H1 (cell line): ENCODE measurements around the gene FMNL1. TPM values are rescaled to one million over a fixed set of nuclear protein-coding genes. Genes with fewer than 3 reads are reported as not detected.

Source experiments
- CTCF ChIA-PET: fragments of 300-600 bp; sonication (Branson Sonifier 250); formaldehyde crosslinking; loops from one replicate; lab custom pipeline; 2021; ENCODE audit not compliant: partially characterized antibody; lab: Charles Lee
- POLR2A ChIA-PET: fragments of 300-600 bp; sonication (Branson Sonifier 250); formaldehyde crosslinking; loops from one replicate; lab custom pipeline; 2021; ENCODE audit warnings: inconsistent platforms; ENCODE audit not compliant: partially characterized antibody; lab: Charles Lee
- DNase-seq, 2 experiments: peaks; one replicate each; pipeline versions ENCODE4 v3.0.0 to v3.0.0-alpha.2; 2010 to 2022; ENCODE audit warnings: low spot score in 2 of 2, low read depth in 1 of 2, mixed read lengths in 1 of 2
- FAIRE-seq: peaks from 2 replicates; lab custom pipeline; 2011; peaks lifted over from hg19 to GRCh38; lab: Jason Lieb, UNC
- H2AFZ ChIP-seq: 2 replicates; pipeline ENCODE4 v1.8.1; 2012; ENCODE audit warnings: low read length, inconsistent platforms
- H2AK5ac ChIP-seq: 2 replicates; pipeline ENCODE4 v1.6.1; 2013; ENCODE audit warnings: low read depth, low read length
- H2BK120ac ChIP-seq: replicated peaks from 2 replicates; pipeline ENCODE3; 2013; ENCODE audit warnings: low read depth, low read length, inconsistent platforms
- H2BK12ac ChIP-seq: 2 replicates; pipeline ENCODE4 v1.6.1; 2013; ENCODE audit warnings: low read depth, low read length
- H2BK15ac ChIP-seq: 2 replicates; pipeline ENCODE4 v1.6.1; 2013; ENCODE audit warnings: low read length
- H2BK20ac ChIP-seq: 2 replicates; pipeline ENCODE4 v1.6.1; 2013; ENCODE audit warnings: low read length
- H2BK5ac ChIP-seq: 2 replicates; pipeline ENCODE4 v1.6.1; 2013; ENCODE audit warnings: low read depth, low read length
- H3K14ac ChIP-seq: 2 replicates; pipeline ENCODE4 v1.6.1; 2013; ENCODE audit warnings: inconsistent platforms; ENCODE audit not compliant: insufficient read length
- H3K18ac ChIP-seq: 2 replicates; pipeline ENCODE4 v1.6.1; 2013; ENCODE audit warnings: low read length; ENCODE audit errors: extremely low read depth
- H3K23ac ChIP-seq: 2 replicates; pipeline ENCODE4 v1.6.1; 2013; ENCODE audit warnings: inconsistent platforms; ENCODE audit not compliant: insufficient read length
- H3K23me2 ChIP-seq: 2 replicates; pipeline ENCODE4 v1.6.1; 2013; ENCODE audit warnings: low read depth, low read length
- H3K27ac ChIP-seq: 2 replicates; pipeline ENCODE4 v1.6.1; 2011; ENCODE audit warnings: low read depth, low read length, inconsistent platforms
- H3K27me3 ChIP-seq, 4 experiments: replicated peaks in 1 of 4; 1 replicate in 1 of 4; 2 replicates in 3 of 4; pipeline versions ENCODE4 v1.6.1 to v1.8.1; 2011 to 2013; ENCODE audit warnings: low read length in 3 of 4, mild to moderate bottlenecking in 3 of 4, inconsistent platforms in 2 of 4, mixed read lengths in 2 of 4, moderate library complexity in 1 of 4; ENCODE audit not compliant: control insufficient read depth in 3 of 4, insufficient read depth in 3 of 4; ENCODE audit errors: extremely low read depth in 1 of 4
- H3K36me3 ChIP-seq, 4 experiments: 2 replicates each; pipeline versions ENCODE4 v1.6.1 to v1.8.1; 2011 to 2013; ENCODE audit warnings: mild to moderate bottlenecking in 4 of 4, low read length in 3 of 4, moderate library complexity in 2 of 4, control low read depth in 1 of 4, inconsistent platforms in 1 of 4; ENCODE audit not compliant: insufficient read depth in 4 of 4, control insufficient read depth in 2 of 4
- H3K4ac ChIP-seq: replicated peaks from 2 replicates; pipeline ENCODE3; 2013; ENCODE audit warnings: low read length, low read depth, mixed read lengths, inconsistent platforms; ENCODE audit not compliant: insufficient read length
- H3K4me1 ChIP-seq, 4 experiments: replicated peaks in 1 of 4; 1 replicate in 1 of 4; 2 replicates in 3 of 4; pipeline versions ENCODE4 v1.6.1 to v1.8.1; 2011 to 2013; ENCODE audit warnings: low read length in 3 of 4, inconsistent platforms in 2 of 4, mixed read lengths in 1 of 4; ENCODE audit not compliant: insufficient read depth in 4 of 4, control insufficient read depth in 3 of 4
- H3K4me2 ChIP-seq, 2 experiments: 2 replicates each; pipeline versions ENCODE4 v1.6.1 to v1.8.1; 2011 to 2013; ENCODE audit warnings: low read depth in 2 of 2, low read length in 2 of 2, control low read depth in 1 of 2, inconsistent platforms in 1 of 2, mild to moderate bottlenecking in 1 of 2; ENCODE audit not compliant: insufficient read depth in 1 of 2
- H3K4me3 ChIP-seq, 4 experiments: fragments of 200-600, 300-600 bp in 1 of 4; sonication (generic), shearing (Covaris generic), sonication (Bioruptor Twin) in 1 of 4; 2 replicates each; pipeline versions ENCODE4 v1.5.1 to v1.8.1; 2011 to 2016; ENCODE audit warnings: low read length in 4 of 4, low read depth in 3 of 4, control low read depth in 2 of 4, inconsistent platforms in 2 of 4, mild to moderate bottlenecking in 2 of 4, mixed read lengths in 1 of 4, moderate library complexity in 1 of 4; ENCODE audit not compliant: insufficient read depth in 2 of 4; ENCODE audit errors: extremely low read depth in 1 of 4
- H3K56ac ChIP-seq: replicated peaks from 2 replicates; pipeline ENCODE3; 2013; ENCODE audit warnings: low read depth, mild to moderate bottlenecking, mixed read lengths, low read length, inconsistent platforms; ENCODE audit not compliant: insufficient read length
- H3K79me1 ChIP-seq: 2 replicates; pipeline ENCODE4 v1.6.1; 2013; ENCODE audit warnings: low read depth, low read length, control low read depth
- H3K79me2 ChIP-seq, 2 experiments: 2 replicates each; pipeline versions ENCODE4 v1.6.1 to v1.8.1; 2012 to 2013; ENCODE audit warnings: low read length in 2 of 2, mild to moderate bottlenecking in 2 of 2, inconsistent platforms in 1 of 2; ENCODE audit not compliant: insufficient read depth in 2 of 2, control insufficient read depth in 1 of 2
- H3K9ac ChIP-seq, 4 experiments: replicated peaks in 1 of 4; 1 replicate in 1 of 4; 2 replicates in 3 of 4; pipeline versions ENCODE4 v1.6.1 to v1.8.1; 2011 to 2013; ENCODE audit warnings: low read depth in 3 of 4, low read length in 3 of 4, control low read depth in 2 of 4, mild to moderate bottlenecking in 2 of 4, moderate library complexity in 2 of 4, inconsistent platforms in 1 of 4; ENCODE audit errors: extremely low read depth in 1 of 4
- H3K9me3 ChIP-seq, 2 experiments: 2 replicates each; pipeline versions ENCODE4 v1.6.1 to v1.8.1; 2012 to 2013; ENCODE audit warnings: mild to moderate bottlenecking in 2 of 2, moderate library complexity in 2 of 2, control low read depth in 1 of 2, inconsistent platforms in 1 of 2, low read depth in 1 of 2, low read length in 1 of 2, mixed read lengths in 1 of 2; ENCODE audit not compliant: insufficient read depth in 2 of 2
- H4K20me1 ChIP-seq, 2 experiments: replicated peaks in 1 of 2; 2 replicates each; pipeline versions ENCODE3 to v1.8.1; 2011 to 2013; ENCODE audit warnings: inconsistent platforms in 2 of 2, low read length in 2 of 2, mild to moderate bottlenecking in 1 of 2; ENCODE audit not compliant: insufficient read depth in 2 of 2, control insufficient read depth in 1 of 2
- H4K5ac ChIP-seq: 2 replicates; pipeline ENCODE4 v1.6.1; 2013; ENCODE audit warnings: low read length, low read depth, mixed read lengths, inconsistent platforms; ENCODE audit not compliant: insufficient read length
- H4K8ac ChIP-seq: 2 replicates; pipeline ENCODE4 v1.8.0; 2013; ENCODE audit warnings: mild to moderate bottlenecking, moderate library complexity, low read length, inconsistent platforms; ENCODE audit not compliant: insufficient read depth; ENCODE audit errors: extremely low read depth
- H4K91ac ChIP-seq: replicated peaks from 2 replicates; pipeline ENCODE3; 2013; ENCODE audit warnings: low read length, mixed read lengths, inconsistent platforms; ENCODE audit not compliant: insufficient read length
- ATF3 ChIP-seq: IDR thresholded peaks from 2 replicates; pipeline ENCODE4 v1.6.1; 2011; ENCODE audit warnings: low read depth, mild to moderate bottlenecking, low read length; ENCODE audit not compliant: insufficient read depth
- E2F6 ChIP-seq: IDR thresholded peaks from 2 replicates; pipeline ENCODE4 v1.6.1; 2012; ENCODE audit warnings: inconsistent platforms
- EP300 ChIP-seq, 2 experiments: IDR thresholded peaks; 1 replicate in 1 of 2; 2 replicates in 1 of 2; pipeline ENCODE4 v1.6.1; 2011 to 2012; ENCODE audit warnings: low read depth in 2 of 2, low read length in 2 of 2, mild to moderate bottlenecking in 2 of 2, borderline replicate concordance in 1 of 2, inconsistent platforms in 1 of 2, moderate library complexity in 1 of 2
- POLR2A ChIP-seq, 2 experiments: IDR thresholded peaks; 1 replicate in 1 of 2; 2 replicates in 1 of 2; pipeline ENCODE4 v1.6.1; 2011; ENCODE audit warnings: low read depth in 2 of 2, low read length in 2 of 2, mild to moderate bottlenecking in 2 of 2; ENCODE audit errors: control extremely low read depth in 1 of 2
- POLR2AphosphoS5 ChIP-seq: IDR thresholded peaks from 2 replicates; pipeline ENCODE4 v1.6.1; 2011; ENCODE audit warnings: low read depth, low read length
- SIN3A ChIP-seq, 2 experiments: IDR thresholded peaks in 1 of 2; conservative IDR thresholded peaks in 1 of 2; 2 replicates each; pipeline ENCODE4 v1.6.1; 2011 to 2012; ENCODE audit warnings: low read length in 2 of 2, improper control_type of control experiment in 1 of 2, low read depth in 1 of 2, mild to moderate bottlenecking in 1 of 2
- SRF ChIP-seq: IDR thresholded peaks from 2 replicates; pipeline ENCODE4 v1.6.1; 2011; ENCODE audit warnings: mild to moderate bottlenecking, low read depth, low read length, moderate library complexity
- TAF1 ChIP-seq: IDR thresholded peaks from 2 replicates; pipeline ENCODE4 v1.6.1; 2011; ENCODE audit warnings: mild to moderate bottlenecking, low read depth, low read length
- WGBS, 2 experiments: shearing (Covaris generic) in 1 of 2; methylation state at CpG; one replicate each; pipeline versions ENCODE4 v1.1.6 to v1.1.7; 2013 to 2015; ENCODE audit warnings: low lambda C conversion rate in 2 of 2, mixed read lengths in 2 of 2, inconsistent platforms in 1 of 2, low coverage in 1 of 2, missing lambda C conversion rate in 1 of 2; ENCODE audit not compliant: insufficient replicate concordance in 2 of 2, insufficient coverage in 1 of 2, insufficient read length in 1 of 2; ENCODE audit errors: extremely low coverage in 1 of 2, missing lambda C conversion rate in 1 of 2; 5-methylcytosine and 5-hydroxymethylcytosine counted together
- polyA plus RNA-seq, 7 experiments: library from polyadenylated mRNA; depleted of rRNA in 3 of 7; stranded (reverse) in 5 of 7; unstranded in 2 of 7; fragments of >200 nt in 5 of 7; fragments of 200-250 nt in 2 of 7; gene quantifications; 1 replicate in 5 of 7; 2 replicates in 1 of 7; 4 replicates in 1 of 7; pipeline versions ENCODE4 v1.2.1 to v1.2.3, GENCODE V29; 2011 to 2013; ENCODE audit warnings: missing spikeins in 2 of 7, mixed read lengths in 2 of 7
- total RNA-seq: library from RNA; stranded (reverse); fragmentation: NEBNext Ultra II Directional; extraction: Animal tissue kit (Norgen Biotek cat#: 25700); gene quantifications from 2 replicates; pipeline ENCODE4 v1.2.1, GENCODE V29; 2021

Gene FMNL1
- total and polyA plus RNA-seq, 2 of the 8 experiments (the other 6 are each of a cell fraction or from before 2014, with no cell fraction given), result 2.5 to 8.6 TPM

GRCh38 chr17:45261577-45262515, 40.2 kb downstream of the FMNL1 start, which contains the start of gene SPATA32:
Gene SPATA32, minus strand, starts transcription at chr17:45262094. Its CDS starts 78 bp downstream, at chr17:45262016.
- no peak for FAIRE-seq
- H3K4me1 ChIP-seq, result peaks cover 4 to 14% (median 8%) of the 10 kb centered on the region in 4 experiments
- H4K20me1 ChIP-seq, result no peaks in the 10 kb centered on the region
- H2BK12ac ChIP-seq, result peak within 1 kb of the TSS; percentile 81; the same call in 1 of the 2 replicates
- H3K9ac ChIP-seq, result peak within 1 kb of the TSS; percentile 45 to 89 (median 58)
- peaks cover 0 to 5% (median 2%) of the 10 kb centered on the region in 4 experiments; a peak in 3 of 7 replicates for H3K27me3 ChIP-seq
- no peak within 1 kb of the TSS for H3K56ac ChIP-seq
- H3K4me2 ChIP-seq, result peak within 1 kb of the TSS; percentile 85 to 92
- peaks cover 0 to 4% (median 1%) of the 10 kb centered on the region in 4 experiments; a peak in 2 of 8 replicates for H3K36me3 ChIP-seq
- H3K9me3 ChIP-seq, result no peaks in the 10 kb centered on the region
- peak within 1 kb of the TSS; percentile 90 for H2BK5ac ChIP-seq
- H2BK120ac ChIP-seq, result no peak within 1 kb of the TSS
- peaks cover 6% of the 10 kb centered on the region for H3K23me2 ChIP-seq
- CTCF ChIA-PET, result interaction anchor here (0.9 to 29.1 kb wide), 7 partner anchors 10 to 128 kb away, joined by 3 to 579 read pairs (median 8); no protein-coding TSS in a partner anchor
- H2BK15ac ChIP-seq, result no peak within 1 kb of the TSS
- H4K5ac ChIP-seq, result no peak within 1 kb of the TSS
- peak in 1 of 2 experiments; percentile 83 for DNase-seq
- H3K4me3 ChIP-seq, result peak within 1 kb of the TSS; percentile 52 to 69 (median 60)
- no peak within 1 kb of the TSS for H4K91ac ChIP-seq
- H3K4ac ChIP-seq, result no peak within 1 kb of the TSS
- H3K14ac ChIP-seq, result no peak within 1 kb of the TSS
- no peak within 1 kb of the TSS for H3K23ac ChIP-seq
- H2AFZ ChIP-seq, result peak within 1 kb of the TSS; percentile 54; the same call in 1 of the 2 replicates
- no peak within 1 kb of the TSS for H2BK20ac ChIP-seq
- 0 out of 2 replicates have a peak within 1 kb of the TSS, but pooled peaks have one; percentile 40 for H3K27ac ChIP-seq
- peak within 1 kb of the TSS; percentile 17 for H3K18ac ChIP-seq
- 9% methylated on average over 60 of the region's 68 CpGs; no CpG with 5 or more reads in 1 of the 2 experiments for WGBS, 2 experiments
- POLR2A ChIA-PET, result interaction anchor here (0.7 to 1.5 kb wide), 4 partner anchors 13 to 133 kb away, joined by 3 to 5 read pairs (median 4); partner anchors contain the start of gene FMNL1
- peak within 1 kb of the TSS; percentile 96 for H4K8ac ChIP-seq
- no peaks in the 10 kb centered on the region for H3K79me1 ChIP-seq
- H2AK5ac ChIP-seq, result no peak within 1 kb of the TSS
- no peaks in the 10 kb centered on the region for H3K79me2 ChIP-seq
- TF ChIP-seq EP300 (IDR thresholded peaks at IDR 0.05; ENCODE audit: borderline replicate concordance in 1 of 2, low read depth in 2 of 2, low read length in 2 of 2) (0 out of 3 replicates have a peak, but pooled peaks of 1 of the 2 experiments have one; percentile 31), E2F6 (peak; percentile 45; the same call in 1 of the 2 replicates), SRF (no peak), ATF3 (peak; percentile 16; the same call in 1 of the 2 replicates), POLR2A (IDR thresholded peaks at IDR 0.05; ENCODE audit: control extremely low read depth in 1 of 2, low read depth in 2 of 2, low read length in 2 of 2) (peak in 1 of 2 experiments; percentile 15; a peak in 1 of 3 replicates), SIN3A (conservative IDR thresholded peaks at IDR 0.05 in 1 of 2, IDR thresholded peaks at IDR 0.05 in 1 of 2; ENCODE audit: low read depth in 1 of 2, low read length in 2 of 2) (peak in 1 of 2 experiments; percentile 16; a peak in 1 of 4 replicates), POLR2AphosphoS5 (peak; percentile 68), TAF1 (peak; percentile 33; the same call in 1 of the 2 replicates)
